ENCODE results near the gene AAMDC. TPM values are rescaled to one million over a fixed set of nuclear protein-coding genes. Genes with fewer than 3 reads are reported as not detected.

Gene AAMDC
- 1 to 10 TPM; 4.8 to 5.7 (median 5.4) TPM for total RNA-seq
- total RNA-seq (2013), result 7.5 TPM

GRCh38 chr11:77820565-77821348 is at the start of gene AAMDC, which contains the start of gene RSF1:
AAMDC (plus strand) TSS chr11:77821144; CDS start chr11:77842497, 21,353 bp downstream.
RSF1 (minus strand) TSS chr11:77820722; CDS start chr11:77820714, 8 bp downstream.
- Mint-ChIP-seq H3K36me3 (no peaks in the 10 kb centered on the region), H3K4me3 (peak within 1 kb of the TSS; percentile 100), H3K4me1 (peaks cover 41 to 49% of the 10 kb centered on the region in 2 donors), H3K9me3 (no peaks in the 10 kb centered on the region), H3K27ac (peak within 1 kb of the TSS; percentile 92), H3K27me3 (ENCODE audit: low read depth in 2 of 2) (no peaks in the 10 kb centered on the region)
- TF ChIP-seq CTCF (IDR thresholded peaks at IDR 0.05), result peak; percentile 69
- no peaks in the 10 kb centered on the region for H3K27me3 ChIP-seq (ENCODE audit: control insufficient read depth, insufficient read depth, low read length)
- peaks cover 13% of the 10 kb centered on the region for H3K4me1 ChIP-seq (ENCODE audit: control insufficient read depth, insufficient read depth, low read length)
- intact Hi-C loops (cut with micrococcal nuclease), result loop anchor here (1.0 kb wide), 1 partner anchor 174 kb away; the partner anchor contains the start of gene INTS4
- ATAC-seq (peak; percentile 79 to 92 (median 83)), DNase-seq (peak; percentile 93 to 98)
- under 1% methylated on average over 64 of the region's 64 CpGs for WGBS (ENCODE audit: insufficient coverage)
- peak within 1 kb of the TSS; percentile 94 for H3K27ac ChIP-seq (ENCODE audit: low read length)
- no peaks in the 10 kb centered on the region for H3K9me3 ChIP-seq (ENCODE audit: control insufficient read depth, insufficient read depth, low read length)
- peak within 1 kb of the TSS; percentile 97 for H3K4me3 ChIP-seq (ENCODE audit: low read length)
- no peaks in the 10 kb centered on the region for H3K36me3 ChIP-seq (ENCODE audit: control insufficient read depth, insufficient read depth, low read length)

- DNase-seq (no peak), ATAC-seq (no peak)
- no peak for TF ChIP-seq CTCF (IDR thresholded peaks at IDR 0.05)
- no peak overlapping the region for H3K4me3 ChIP-seq (ENCODE audit: low read length)
- no peaks in the 10 kb centered on the region for H3K9me3 Mint-ChIP-seq
- H3K4me1 ChIP-seq (ENCODE audit: control insufficient read depth, insufficient read depth, low read length), result peaks cover 8% of the 10 kb centered on the region
- H3K36me3 Mint-ChIP-seq, result no peaks in the 10 kb centered on the region
- no peak overlapping the region for H3K27ac ChIP-seq (ENCODE audit: low read length)
- no peaks in the 10 kb centered on the region for H3K9me3 ChIP-seq (ENCODE audit: control insufficient read depth, insufficient read depth, low read length)
- WGBS (ENCODE audit: insufficient coverage), result 91% methylated on average over 2 of the region's 2 CpGs
- peaks cover 3% of the 10 kb centered on the region for H3K36me3 ChIP-seq (ENCODE audit: control insufficient read depth, insufficient read depth, low read length)
- no peaks in the 10 kb centered on the region for H3K27me3 Mint-ChIP-seq (ENCODE audit: low read depth in 2 of 2)
- peak overlapping the region in 1 of 2 donors; percentile 65 for H3K27ac Mint-ChIP-seq
- H3K4me1 Mint-ChIP-seq, result peaks cover 52 to 55% of the 10 kb centered on the region in 2 donors
- intact Hi-C loops (cut with micrococcal nuclease), result loop anchor here (1.0 kb wide), 1 partner anchor 224 kb away; no protein-coding TSS in a partner anchor
- H3K27me3 ChIP-seq (ENCODE audit: control insufficient read depth, insufficient read depth, low read length), result no peaks in the 10 kb centered on the region
- H3K4me3 Mint-ChIP-seq, result no peak overlapping the region
These were observed 45.0 kb upstream of the AAMDC start for GRCh38 chr11:77775936-77776335.

- no peak overlapping the region for H3K27ac ChIP-seq (ENCODE audit: low read length)
- H3K27ac Mint-ChIP-seq, result peak overlapping the region in 1 of 2 donors; percentile 65
- no peaks in the 10 kb centered on the region for H3K27me3 ChIP-seq (ENCODE audit: control insufficient read depth, insufficient read depth, low read length)
- intact Hi-C loops (cut with micrococcal nuclease), result loop anchor here (1.0 kb wide), 1 partner anchor 224 kb away; no protein-coding TSS in a partner anchor
- no peaks in the 10 kb centered on the region for H3K9me3 Mint-ChIP-seq
- peak in 1 of 2 donors; percentile 54 for DNase-seq
- H3K9me3 ChIP-seq (ENCODE audit: control insufficient read depth, insufficient read depth, low read length), result no peaks in the 10 kb centered on the region
- WGBS (ENCODE audit: insufficient coverage), result no CpG with 5 or more reads among the region's 1 CpG
- no peak overlapping the region for H3K4me3 ChIP-seq (ENCODE audit: low read length)
- H3K36me3 ChIP-seq (ENCODE audit: control insufficient read depth, insufficient read depth, low read length), result peaks cover 3% of the 10 kb centered on the region
- H3K27me3 Mint-ChIP-seq (ENCODE audit: low read depth in 2 of 2), result no peaks in the 10 kb centered on the region
- H3K4me1 Mint-ChIP-seq, result peaks cover 47 to 50% of the 10 kb centered on the region in 2 donors
- no peak for ATAC-seq
- peaks cover 4% of the 10 kb centered on the region for H3K4me1 ChIP-seq (ENCODE audit: control insufficient read depth, insufficient read depth, low read length)
- TF ChIP-seq CTCF (IDR thresholded peaks at IDR 0.05), result peak; percentile 53
- H3K4me3 Mint-ChIP-seq, result no peak overlapping the region
- H3K36me3 Mint-ChIP-seq, result no peaks in the 10 kb centered on the region
These were observed 44.5 kb upstream of the AAMDC start for GRCh38 chr11:77776455-77776854.

All from natural killer cell (primary cell).